Kidney (tissue), 14 donors: ENCODE measurements around the gene PFDN1. TPM values are rescaled to one million over a fixed set of nuclear protein-coding genes. Genes with fewer than 3 reads are reported as not detected.

ENCODE experiments used
- DNase-seq, 5 donors: peaks; one replicate each; pipeline ENCODE4 v3.0.0-alpha.2; 2013 to 2020
- FAIRE-seq: peaks from 2 replicates; lab custom pipeline; 2012; peaks lifted over from hg19 to GRCh38; lab: Jason Lieb, UNC
- H3K27ac ChIP-seq, 2 donors: one replicate each; pipeline ENCODE4 v1.7.0; 2013; ENCODE audit warnings: low read depth in 2 of 2, low read length in 2 of 2, inconsistent platforms in 1 of 2
- H3K27me3 ChIP-seq: one replicate; pipeline ENCODE4 v1.7.1; 2013; ENCODE audit warnings: low read length, inconsistent platforms; ENCODE audit not compliant: control insufficient read depth, insufficient read depth
- H3K36me3 ChIP-seq, 3 donors: one replicate each; pipeline versions ENCODE4 v1.7.0 to v1.7.1; 2013; ENCODE audit warnings: low read length in 3 of 3, control low read depth in 1 of 3, inconsistent platforms in 1 of 3; ENCODE audit not compliant: insufficient read depth in 3 of 3, control insufficient read depth in 2 of 3
- H3K4me1 ChIP-seq, 3 donors: one replicate each; pipeline versions ENCODE4 v1.7.0 to v1.7.1; 2013; ENCODE audit warnings: low read length in 3 of 3, inconsistent platforms in 1 of 3, low read depth in 1 of 3; ENCODE audit not compliant: control insufficient read depth in 2 of 3, insufficient read depth in 2 of 3
- H3K4me3 ChIP-seq, 3 donors: one replicate each; pipeline versions ENCODE4 v1.7.0 to v1.8.1; 2013; ENCODE audit warnings: low read length in 3 of 3, control low read depth in 1 of 3, inconsistent platforms in 1 of 3
- H3K9ac ChIP-seq, 3 donors: one replicate each; pipeline versions ENCODE4 v1.7.0 to v1.7.1; 2013; ENCODE audit warnings: low read length in 3 of 3, control low read depth in 1 of 3, inconsistent platforms in 1 of 3
- H3K9me3 ChIP-seq, 3 donors: one replicate each; pipeline versions ENCODE4 v1.7.0 to v1.7.1; 2013; ENCODE audit warnings: low read length in 3 of 3, control low read depth in 1 of 3, inconsistent platforms in 1 of 3; ENCODE audit not compliant: control insufficient read depth in 2 of 3, insufficient read depth in 1 of 3
- CTCF ChIP-seq: IDR thresholded peaks from 3 replicates; pipeline ENCODE4 v1.5.1; 2012; ENCODE audit warnings: mild to moderate bottlenecking, moderate library complexity, borderline replicate concordance; ENCODE audit not compliant: insufficient read depth; ENCODE audit errors: extremely low read depth
- intact Hi-C: fragments of 100-400 bp; cut with DNase I; formaldehyde crosslinking; loops from one replicate; pipeline ENCODE4 v1.11.1; 2022
- polyA plus RNA-seq: library from polyadenylated mRNA; stranded (reverse); fragments of 350-450 nt; fragmentation: Illumina TruSeq; extraction: RNeasy Lipid Tissue Mini Kit (QIAGEN cat#74804); gene quantifications from one replicate; pipeline ENCODE4 v1.2.3, GENCODE V29; 2014; ENCODE audit warnings: low read depth, low replicate concordance; ENCODE audit not compliant: insufficient read depth
- total RNA-seq: library from RNA; stranded (reverse); fragmentation: NEBNext Ultra II Directional; extraction: Animal tissue kit (Norgen Biotek cat#: 25700); gene quantifications from one replicate; pipeline ENCODE4 v1.2.1, GENCODE V29; 2021
- donor health status: control.
- donor health status: control.
- donor health status: control.
- donor health status: control.
- donor health status: control.
- donor health status: DM: yes; HTN: yes; CAD: no.
- donor health status: Normal renal cell carcinoma (clear cell type).

PFDN1 gene
- total and polyA plus RNA-seq, 2 donors from 2014 or later, result 48.9 to 85.8 TPM

DNA sequence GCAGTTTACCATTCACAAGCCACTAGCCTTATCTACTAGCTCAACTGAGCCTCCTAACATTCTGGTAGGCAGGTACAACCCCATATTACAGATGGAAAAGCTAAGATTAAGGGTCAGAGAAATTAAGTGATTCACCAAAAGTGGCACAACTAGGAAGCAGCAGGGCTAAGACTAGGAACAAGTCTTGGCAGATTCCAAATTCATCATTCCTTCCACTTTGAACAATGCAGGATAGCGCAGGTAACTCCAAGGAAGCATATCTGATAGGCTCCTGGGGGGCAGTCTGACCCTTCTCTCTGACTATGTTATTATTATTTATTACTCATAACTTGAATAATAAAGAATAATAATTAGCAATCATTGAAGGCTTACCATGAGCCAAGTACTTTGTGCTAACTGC lies 35.0 kb upstream of the PFDN1 start:
- Histone ChIP-seq H3K36me3 (peaks cover 3 to 5% (median 4%) of the 10 kb centered on the region in 3 donors), H3K27me3 (no peaks in the 10 kb centered on the region), H3K4me3 (no peak overlapping the region), H3K4me1 (peaks cover 0 to 2% (median 0%) of the 10 kb centered on the region in 3 donors), H3K9me3 (no peaks in the 10 kb centered on the region), H3K27ac (no peak overlapping the region), H3K9ac (no peak overlapping the region)
- no peak for FAIRE-seq
- intact Hi-C loops, result no loop called here
- no peak for TF ChIP-seq CTCF
- DNase-seq, result no peak

DNA sequence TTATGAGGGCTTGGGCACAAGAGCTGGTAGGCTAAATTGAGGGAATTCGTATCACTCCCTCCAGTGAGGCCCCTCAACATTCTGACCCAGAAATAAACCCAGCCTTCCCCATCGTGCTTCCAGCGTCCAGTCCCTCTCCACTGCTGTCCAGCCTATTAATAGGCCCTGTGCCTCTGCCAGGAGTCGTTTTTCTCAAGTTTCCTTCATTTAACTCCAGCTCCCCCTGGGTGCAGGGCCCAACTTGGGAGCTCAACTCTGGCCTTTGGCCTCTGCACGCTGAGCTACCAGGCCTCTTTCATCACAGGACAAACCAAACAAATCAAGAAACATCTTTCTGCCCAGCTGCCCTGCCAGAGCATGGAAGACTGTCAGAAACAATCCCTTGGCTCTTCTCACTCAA lies 33.5 kb upstream of the PFDN1 start:
- TF ChIP-seq CTCF, result no peak
- DNase-seq, result peak in 4 of 5 donors; percentile 57 to 93 (median 80)
- intact Hi-C loops, result no loop called here
- no peak overlapping the region for H3K4me3 ChIP-seq
- FAIRE-seq, result no peak
- H3K27me3 ChIP-seq, result no peaks in the 10 kb centered on the region
- peaks cover 0 to 5% (median 3%) of the 10 kb centered on the region in 3 donors for H3K36me3 ChIP-seq
- no peak overlapping the region for H3K9ac ChIP-seq
- H3K27ac ChIP-seq, result peak overlapping the region in 1 of 2 donors; percentile 3
- no peaks in the 10 kb centered on the region for H3K4me1 ChIP-seq
- H3K9me3 ChIP-seq, result no peaks in the 10 kb centered on the region

GRCh38 chr5:140331638-140332037 lies 28.7 kb upstream of the PFDN1 start:
- Histone ChIP-seq H3K27me3 (no peaks in the 10 kb centered on the region), H3K4me3 (no peak overlapping the region), H3K4me1 (peaks cover 0 to 7% (median 0%) of the 10 kb centered on the region in 3 donors), H3K9me3 (no peaks in the 10 kb centered on the region), H3K27ac (no peak overlapping the region), H3K36me3 (peaks cover 0 to 3% (median 0%) of the 10 kb centered on the region in 3 donors), H3K9ac (no peak overlapping the region)
- DNase-seq (no peak), FAIRE-seq (no peak)
- TF ChIP-seq CTCF, result no peak
- intact Hi-C loops, result no loop called here
